HTERT RPE-1 (cell line): Measurements from ENCODE around the gene GPC2.
"Not testable (repeated sequence)": the region's sequence is repeated elsewhere in the genome, so short reads cannot be mapped to it uniquely, and the experiment has no call there.

ENCODE experiments used
- in situ Hi-C: fragments of 300-500 bp; cut with MboI; formaldehyde crosslinking; loops from 4 replicates; pipeline ENCODE4 v1.14.3; 2020; ENCODE audit warnings: low sequenced_read_pairs

Gene GPC2

GRCh38 chr7:100153708-100154535 is 23.3 kb downstream of the GPC2 start:
- in situ Hi-C loops = no loop called here

- in situ Hi-C loops = no loop called here
These were observed 24.1 kb downstream of the GPC2 start for GRCh38 chr7:100152937-100153666.

DNA sequence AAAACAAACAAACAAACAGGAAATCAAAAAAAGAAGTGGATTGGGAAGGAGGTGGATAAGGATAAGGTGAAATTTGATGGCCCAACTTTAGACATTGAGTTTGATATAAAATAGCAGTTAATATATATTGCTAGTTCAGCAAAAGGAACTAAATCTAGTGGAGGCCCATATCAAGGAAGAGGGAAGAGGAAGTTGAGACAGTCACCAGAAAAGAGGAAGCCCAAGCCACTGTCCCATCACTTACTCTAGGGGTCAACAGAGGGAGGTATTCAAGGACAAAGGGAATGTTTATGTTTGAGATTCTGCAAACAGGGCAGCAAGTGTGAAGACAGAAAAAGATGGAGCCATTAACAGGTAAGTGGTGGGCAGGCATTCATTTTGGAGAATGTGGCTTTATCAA is 24.8 kb downstream of the GPC2 start:
- in situ Hi-C loops = no loop called here

DNA sequence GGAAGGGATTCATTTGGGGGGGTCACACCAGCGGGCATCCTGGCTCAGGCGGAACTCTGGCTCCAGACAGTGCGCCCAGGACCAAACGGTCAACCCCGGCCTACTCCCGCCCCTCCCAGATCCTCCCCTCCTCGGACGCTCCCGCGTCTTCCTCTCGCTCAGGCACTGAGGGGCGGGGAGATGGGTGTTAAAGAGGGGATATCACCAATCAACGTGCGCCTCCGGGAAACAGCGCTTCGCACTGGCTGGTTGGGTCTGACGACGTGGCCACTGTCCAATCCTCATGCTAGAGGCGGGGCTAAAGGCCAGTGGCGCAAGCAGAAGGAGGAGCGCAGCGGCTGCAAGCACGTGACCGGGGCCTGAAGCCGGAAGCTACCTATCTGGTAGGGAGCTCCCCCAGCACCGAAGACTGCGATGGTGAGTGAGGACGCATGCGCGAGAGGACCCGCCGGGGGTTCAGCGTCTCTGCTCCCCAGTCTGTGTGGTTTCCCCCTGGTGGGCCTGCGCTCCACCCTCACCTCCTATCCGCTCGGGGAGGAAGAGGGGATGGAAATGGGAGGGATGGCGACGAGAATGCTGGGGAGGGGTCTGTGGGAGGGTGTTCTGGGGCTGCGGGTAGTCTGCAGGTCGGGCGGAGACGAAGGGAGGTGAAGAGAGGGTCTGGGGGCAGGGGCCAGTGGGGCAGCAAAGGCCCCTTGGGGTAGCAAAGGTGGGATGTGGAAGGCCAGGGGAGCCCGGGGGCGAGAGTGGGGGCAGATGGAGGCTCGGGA is 28.4 kb downstream of the GPC2 start, which contains the start of gene LAMTOR4:
LAMTOR4 (plus strand) TSS at position 360 of the 770 bp plus-strand sequence; CDS start at position 415, 55 bp downstream.
- in situ Hi-C loops = no loop called here

DNA sequence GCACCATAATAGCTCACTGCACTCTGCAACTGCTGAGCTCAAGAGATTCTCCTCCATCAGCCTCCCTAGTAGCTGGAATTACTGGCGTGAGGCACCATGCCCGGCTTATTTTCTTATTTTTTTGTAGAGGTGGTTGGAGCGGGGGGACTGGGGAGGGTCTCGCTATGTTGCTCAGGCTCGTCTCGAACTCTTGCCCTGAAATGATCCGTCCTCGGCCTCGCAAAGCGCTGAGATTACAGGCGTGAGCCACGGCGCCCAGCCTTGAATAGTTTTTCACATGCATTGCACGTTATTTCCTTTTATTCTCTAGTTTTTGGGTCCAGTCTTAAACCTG is 29.0 kb downstream of the GPC2 start:
- in situ Hi-C loops = no loop called here

DNA sequence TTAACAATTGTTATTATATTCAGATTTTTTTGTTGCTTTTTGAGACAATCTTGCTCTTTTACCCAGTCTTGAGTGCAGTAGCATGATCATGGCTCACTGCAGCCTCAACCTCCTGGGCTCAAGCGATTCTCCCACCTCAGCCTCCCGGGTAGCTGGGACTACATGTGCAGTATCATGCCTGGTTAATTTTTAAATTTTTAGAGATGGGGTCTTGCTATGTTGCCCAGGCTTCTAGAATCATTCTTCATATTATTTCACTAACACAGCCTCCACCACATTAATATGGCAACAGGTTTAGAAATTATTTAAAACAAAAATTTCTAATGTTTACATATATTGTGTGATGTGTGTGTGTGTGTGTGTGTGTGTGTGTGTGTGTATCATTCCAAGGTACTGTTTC is 29.9 kb downstream of the GPC2 start:
- in situ Hi-C loops = no loop called here

- in situ Hi-C loops = not testable (repeated sequence)
These were observed 30.8 kb downstream of the GPC2 start for GRCh38 chr7:100146350-100146749.

- in situ Hi-C loops = no loop called here
These were observed 34.7 kb downstream of the GPC2 start for GRCh38 chr7:100142461-100142860.

DNA sequence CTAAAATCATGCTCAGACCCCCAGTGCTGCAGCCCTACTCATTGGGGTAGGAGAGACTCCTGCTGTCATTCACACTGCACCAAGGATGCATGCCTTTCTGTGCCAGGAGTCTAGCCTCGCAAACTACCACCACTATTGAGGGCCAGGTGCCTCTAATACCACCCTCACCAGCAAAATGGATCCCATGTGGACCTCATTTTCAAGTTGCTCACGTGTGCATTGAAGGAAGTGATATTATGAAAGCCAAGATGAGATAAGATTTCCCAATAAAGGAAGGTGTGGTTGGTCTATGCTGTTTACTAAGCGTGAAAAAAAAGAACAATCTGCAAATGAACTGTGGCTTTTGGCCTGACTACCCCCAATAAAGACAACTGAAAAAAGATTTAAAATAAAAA is 35.6 kb downstream of the GPC2 start:
- in situ Hi-C loops = no loop called here

- in situ Hi-C loops = no loop called here
These were observed 39.1 kb downstream of the GPC2 start for GRCh38 chr7:100137851-100138760.

DNA sequence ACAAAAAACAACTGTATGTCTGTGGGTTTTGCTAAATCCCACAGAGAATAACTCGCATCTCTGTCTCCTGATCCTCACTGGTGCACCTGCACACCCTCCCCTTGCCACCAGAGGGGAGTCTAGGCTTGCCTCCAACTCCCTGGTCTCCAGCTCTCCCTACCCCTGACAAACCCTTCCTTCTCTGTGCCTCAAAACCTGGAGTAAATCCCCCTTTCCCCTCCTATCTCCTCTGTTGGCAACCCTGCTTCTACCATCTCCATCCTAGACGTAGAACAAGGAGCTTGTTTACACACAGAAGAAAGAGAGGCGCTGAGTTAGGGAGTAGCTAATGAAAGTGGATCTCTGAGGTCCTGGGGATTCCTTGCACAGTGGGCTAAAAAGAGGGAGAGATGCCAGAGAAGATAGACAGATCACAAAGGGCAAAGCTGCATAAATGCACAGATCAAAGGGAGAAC is 44.5 kb downstream of the GPC2 start:
- in situ Hi-C loops = no loop called here

DNA sequence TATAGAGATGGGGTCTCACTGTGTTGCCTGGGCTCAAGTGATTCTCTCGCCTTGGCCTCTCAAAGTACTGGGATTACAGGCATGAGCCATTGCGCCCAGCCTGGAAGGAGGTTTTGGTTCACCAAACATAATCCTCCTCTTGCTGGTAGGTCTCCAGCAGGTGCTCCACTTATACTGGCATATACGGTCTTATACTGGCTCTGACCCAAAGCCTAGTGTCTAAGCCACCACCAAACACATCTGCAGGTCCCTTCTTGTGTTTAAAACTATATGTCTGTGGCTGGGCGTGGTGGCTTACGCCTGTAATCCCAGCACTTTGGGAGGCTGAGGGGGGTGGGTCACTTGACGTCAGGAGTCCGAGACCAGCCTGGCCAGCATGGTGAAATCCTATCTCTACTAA is 45.1 kb downstream of the GPC2 start:
- in situ Hi-C loops = no loop called here

- in situ Hi-C loops = no loop called here
These were observed 46.4 kb downstream of the GPC2 start for GRCh38 chr7:100130608-100131453.

DNA sequence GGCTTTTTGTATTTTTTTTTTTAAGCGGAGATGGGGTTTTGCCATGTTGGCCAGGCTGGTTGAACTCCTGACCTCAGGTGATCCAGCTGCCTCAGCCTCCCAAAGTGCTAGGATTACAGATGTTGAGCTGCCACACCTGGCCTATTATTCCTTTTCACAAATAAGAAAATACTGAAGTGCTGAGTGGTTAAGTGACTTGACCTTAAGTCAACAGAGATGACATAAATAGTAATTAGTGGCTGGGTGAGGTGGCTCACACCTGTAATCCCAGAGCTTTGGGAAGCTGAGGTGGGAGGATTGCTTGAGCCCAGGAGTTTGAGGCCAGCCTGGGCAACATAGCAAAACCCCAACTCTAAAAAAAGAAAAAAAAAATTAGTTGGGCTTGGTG is 47.0 kb downstream of the GPC2 start:
- in situ Hi-C loops = not testable (repeated sequence)

- in situ Hi-C loops = no loop called here
These were observed 48.6 kb downstream of the GPC2 start for GRCh38 chr7:100128637-100128963.

- in situ Hi-C loops = no loop called here
These were observed 49.1 kb downstream of the GPC2 start for GRCh38 chr7:100127866-100128636.

DNA sequence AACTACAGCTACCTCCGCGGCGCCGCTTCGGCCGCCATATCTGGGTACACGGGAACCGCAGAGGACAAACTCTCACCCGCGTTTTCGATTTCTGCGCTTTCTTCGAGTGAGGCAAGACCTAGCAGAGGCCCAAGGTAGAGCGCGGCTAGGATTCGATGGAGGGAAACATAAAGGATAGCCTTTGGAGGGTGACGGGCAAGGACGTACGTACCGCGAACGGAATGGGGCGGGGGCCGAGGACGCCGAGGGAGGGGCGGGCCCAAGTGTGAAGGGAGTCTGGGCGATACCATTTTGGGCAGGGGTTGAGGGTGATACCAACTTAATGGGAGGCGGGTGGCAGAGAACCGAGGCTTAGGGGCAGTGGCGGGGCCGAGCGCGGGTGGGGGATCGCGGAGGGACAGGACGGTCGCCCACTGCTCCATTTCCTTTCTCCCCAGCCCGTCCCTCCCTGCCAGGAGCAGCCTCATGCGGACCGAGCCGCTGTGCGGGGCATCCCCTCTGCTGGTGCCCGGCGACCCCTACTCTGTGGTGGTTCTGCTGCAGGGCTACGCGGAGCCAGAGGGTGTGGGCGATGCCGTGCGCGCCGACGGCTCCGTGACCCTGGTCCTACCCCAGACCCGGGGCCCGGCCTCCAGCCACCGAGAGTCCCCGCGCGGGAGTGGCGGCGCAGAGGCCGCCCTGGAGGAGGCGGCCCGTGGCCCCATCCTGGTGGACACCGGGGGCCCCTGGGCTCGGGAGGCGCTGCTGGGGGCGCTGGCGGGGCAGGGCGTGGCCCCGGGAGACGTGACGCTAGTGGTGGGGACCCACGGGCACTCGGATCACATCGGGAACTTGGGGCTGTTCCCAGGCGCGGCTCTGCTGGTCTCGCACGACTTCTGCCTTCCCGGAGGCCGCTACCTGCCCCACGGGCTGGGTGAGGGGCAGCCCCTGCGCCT is 50.0 kb downstream of the GPC2 start, which contains the start of gene MBLAC1:
MBLAC1 (plus strand) TSS at position 37 of the 935 bp plus-strand sequence; CDS start at position 466, 429 bp downstream.
- in situ Hi-C loops = no loop called here
